NB4 (cell line): ENCODE results near the gene PDZK1IP1.

ENCODE experiments used
- POLR2A ChIP-seq: IDR thresholded peaks from 2 replicates; pipeline ENCODE4 v1.6.1; 2011; ENCODE audit warnings: mild to moderate bottlenecking; ENCODE audit not compliant: insufficient read length; ENCODE audit errors: extremely low read depth
- TF ChIP-seq, protein P1 (sequence below): IDR thresholded peaks from one replicate; pipeline ENCODE4 v1.5.1; 2012; ENCODE audit warnings: low read depth, low read length
- TF ChIP-seq, protein P2 (sequence below): IDR thresholded peaks from 2 replicates; pipeline ENCODE4 v1.6.1; 2011; ENCODE audit warnings: low read depth, low read length

DNA sequence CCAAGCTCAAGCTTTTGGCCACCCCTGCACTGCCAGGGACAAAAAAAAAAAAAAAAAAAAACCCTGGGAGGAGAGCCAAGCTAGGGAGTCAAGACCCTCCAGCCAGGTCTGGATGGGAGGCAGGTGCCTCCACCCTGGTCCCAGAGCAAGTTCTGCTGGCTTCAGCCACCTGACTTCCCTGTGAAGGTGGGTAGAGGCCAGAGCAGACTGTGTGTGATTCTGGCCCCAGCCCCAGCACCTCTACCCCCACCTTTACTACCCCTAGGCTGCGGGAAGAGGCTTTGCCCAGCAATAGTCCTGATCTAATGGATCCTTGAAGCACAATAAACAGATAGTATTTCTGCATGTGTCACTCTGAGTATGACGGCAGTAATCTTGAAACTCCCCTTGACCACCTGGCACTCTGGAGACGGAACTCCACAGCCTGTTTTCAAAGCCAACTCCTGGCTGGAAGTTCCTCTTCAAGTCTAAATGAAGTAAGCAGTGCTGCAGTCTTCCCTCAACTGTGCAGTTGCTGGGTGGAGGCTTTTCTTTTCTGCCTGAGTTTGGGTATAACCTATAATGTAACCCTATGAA, 9.8 kb downstream of the PDZK1IP1 start:
- TF ChIP-seq, protein P1, sequence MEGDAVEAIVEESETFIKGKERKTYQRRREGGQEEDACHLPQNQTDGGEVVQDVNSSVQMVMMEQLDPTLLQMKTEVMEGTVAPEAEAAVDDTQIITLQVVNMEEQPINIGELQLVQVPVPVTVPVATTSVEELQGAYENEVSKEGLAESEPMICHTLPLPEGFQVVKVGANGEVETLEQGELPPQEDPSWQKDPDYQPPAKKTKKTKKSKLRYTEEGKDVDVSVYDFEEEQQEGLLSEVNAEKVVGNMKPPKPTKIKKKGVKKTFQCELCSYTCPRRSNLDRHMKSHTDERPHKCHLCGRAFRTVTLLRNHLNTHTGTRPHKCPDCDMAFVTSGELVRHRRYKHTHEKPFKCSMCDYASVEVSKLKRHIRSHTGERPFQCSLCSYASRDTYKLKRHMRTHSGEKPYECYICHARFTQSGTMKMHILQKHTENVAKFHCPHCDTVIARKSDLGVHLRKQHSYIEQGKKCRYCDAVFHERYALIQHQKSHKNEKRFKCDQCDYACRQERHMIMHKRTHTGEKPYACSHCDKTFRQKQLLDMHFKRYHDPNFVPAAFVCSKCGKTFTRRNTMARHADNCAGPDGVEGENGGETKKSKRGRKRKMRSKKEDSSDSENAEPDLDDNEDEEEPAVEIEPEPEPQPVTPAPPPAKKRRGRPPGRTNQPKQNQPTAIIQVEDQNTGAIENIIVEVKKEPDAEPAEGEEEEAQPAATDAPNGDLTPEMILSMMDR: no peak
- TF ChIP-seq POLR2A: no peak
- TF ChIP-seq, protein P2, sequence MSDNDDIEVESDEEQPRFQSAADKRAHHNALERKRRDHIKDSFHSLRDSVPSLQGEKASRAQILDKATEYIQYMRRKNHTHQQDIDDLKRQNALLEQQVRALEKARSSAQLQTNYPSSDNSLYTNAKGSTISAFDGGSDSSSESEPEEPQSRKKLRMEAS: no peak
